ENCODE data around the gene HUNK. TPM values are rescaled to one million over a fixed set of nuclear protein-coding genes. Genes with fewer than 3 reads are reported as not detected.

HUNK gene
- total and polyA plus RNA-seq, 2 experiments from 2014 or later = 0.30 to 2.5 TPM

DNA sequence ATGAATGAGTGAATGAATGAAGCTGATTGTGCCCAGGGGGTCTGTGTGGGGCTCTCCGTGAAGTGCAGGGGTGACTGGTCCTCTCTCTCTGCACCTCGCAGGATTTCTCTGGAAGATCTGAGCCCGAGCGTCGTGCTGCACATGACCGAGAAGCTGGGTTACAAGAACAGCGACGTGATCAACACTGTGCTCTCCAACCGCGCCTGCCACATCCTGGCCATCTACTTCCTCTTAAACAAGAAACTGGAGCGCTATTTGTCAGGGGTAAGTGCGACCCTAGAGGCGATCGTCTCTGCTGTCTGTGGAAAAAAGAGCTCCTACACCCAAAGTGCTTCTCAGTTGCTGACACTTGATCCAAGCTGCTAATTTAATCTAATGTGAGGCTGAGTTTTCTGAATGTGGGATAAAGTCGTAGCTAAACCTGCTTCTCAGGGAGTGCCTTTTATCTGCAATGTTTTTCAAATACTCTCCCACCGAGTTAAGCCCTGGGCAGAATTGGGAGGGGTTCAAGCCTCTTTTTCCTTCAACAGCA, 101.7 kb downstream of the HUNK start:
- no peak overlapping the region for H3K27ac ChIP-seq
- H3K36me3 ChIP-seq (ENCODE audit: low read depth) = no peaks in the 10 kb centered on the region
- 91 to 93% methylated on average over 16 of the region's 16 CpGs for WGBS, 2 experiments (ENCODE audit: low coverage in 1 of 2, low lambda C conversion rate in 2 of 2, missing lambda C conversion rate in 2 of 2)
- no peak overlapping the region for H3K4me2 ChIP-seq (ENCODE audit: unreplicated experiment)
- DNase-seq = no peak
- H2AFZ ChIP-seq = no peak overlapping the region
- in situ Hi-C loops (cut with MboI) = no loop called here
- no peak for TF ChIP-seq EZH2phosphoT487 (IDR thresholded peaks at IDR 0.05; ENCODE audit: insufficient read depth, low read depth)
- TF ChIP-seq EZH2 (IDR thresholded peaks at IDR 0.05; ENCODE audit: insufficient read depth, poor library complexity, severe bottlenecking) = no peak
- no peaks in the 10 kb centered on the region for H3K4me1 ChIP-seq (ENCODE audit: insufficient read depth)
- no peak overlapping the region for H3K4me3 ChIP-seq
- H3K9me3 ChIP-seq (ENCODE audit: low read depth) = no peaks in the 10 kb centered on the region
- H3F3A ChIP-seq (ENCODE audit: insufficient read depth) = no peaks in the 10 kb centered on the region
- no peak overlapping the region for H3K9ac ChIP-seq
- no peaks in the 10 kb centered on the region for H3K79me2 ChIP-seq (ENCODE audit: insufficient read depth)
- no peaks in the 10 kb centered on the region for H4K20me1 ChIP-seq (ENCODE audit: insufficient read depth)
- H3K27me3 ChIP-seq (replicated peaks; ENCODE audit: insufficient read depth) = no peaks in the 10 kb centered on the region
- no peaks in the 10 kb centered on the region for H3K9me2 ChIP-seq (ENCODE audit: insufficient read depth)

DNA sequence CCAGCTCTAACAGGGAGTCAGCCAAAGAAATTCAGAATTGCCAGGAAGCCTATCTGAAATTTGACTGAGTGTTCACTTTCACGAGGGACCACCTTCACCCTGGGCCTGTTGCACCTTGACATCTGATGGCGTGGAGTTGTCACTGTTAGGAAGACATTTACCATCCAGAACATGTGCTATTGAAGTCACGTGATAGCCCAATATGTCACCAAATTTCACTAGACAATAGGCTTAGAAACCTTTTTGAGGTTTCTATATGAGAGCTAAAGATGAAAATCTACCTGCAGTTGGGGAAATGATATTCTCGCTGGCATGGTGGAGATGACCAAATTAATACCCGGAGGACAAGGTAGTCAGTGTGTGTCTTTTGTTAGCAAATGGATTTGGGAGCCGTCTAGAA, 102.7 kb downstream of the HUNK start:
- no peaks in the 10 kb centered on the region for H3K9me2 ChIP-seq (ENCODE audit: insufficient read depth)
- H2AFZ ChIP-seq = no peak overlapping the region
- H4K20me1 ChIP-seq (ENCODE audit: insufficient read depth) = no peaks in the 10 kb centered on the region
- no peaks in the 10 kb centered on the region for H3K36me3 ChIP-seq (ENCODE audit: low read depth)
- no peaks in the 10 kb centered on the region for H3K9me3 ChIP-seq (ENCODE audit: low read depth)
- no peaks in the 10 kb centered on the region for H3K27me3 ChIP-seq (replicated peaks; ENCODE audit: insufficient read depth)
- WGBS, 2 experiments (ENCODE audit: low coverage in 1 of 2, low lambda C conversion rate in 2 of 2, missing lambda C conversion rate in 2 of 2) = 73 to 76% methylated on average over 6 of the region's 6 CpGs
- no peak overlapping the region for H3K27ac ChIP-seq
- no peak for TF ChIP-seq EZH2phosphoT487 (IDR thresholded peaks at IDR 0.05; ENCODE audit: insufficient read depth, low read depth)
- TF ChIP-seq EZH2 (IDR thresholded peaks at IDR 0.05; ENCODE audit: insufficient read depth, poor library complexity, severe bottlenecking) = no peak
- H3K4me3 ChIP-seq = no peak overlapping the region
- no peak overlapping the region for H3K4me2 ChIP-seq (ENCODE audit: unreplicated experiment)
- no peak for DNase-seq
- no peaks in the 10 kb centered on the region for H3K79me2 ChIP-seq (ENCODE audit: insufficient read depth)
- H3F3A ChIP-seq (ENCODE audit: insufficient read depth) = no peaks in the 10 kb centered on the region
- H3K9ac ChIP-seq = no peak overlapping the region
- H3K4me1 ChIP-seq (ENCODE audit: insufficient read depth) = no peaks in the 10 kb centered on the region
- in situ Hi-C loops (cut with MboI) = no loop called here

GRCh38 chr21:31977816-31978215, 105.0 kb downstream of the HUNK start:
- in situ Hi-C loops (cut with MboI) = no loop called here
- H3K4me2 ChIP-seq (ENCODE audit: unreplicated experiment) = no peak overlapping the region
- H4K20me1 ChIP-seq (ENCODE audit: insufficient read depth) = no peaks in the 10 kb centered on the region
- H2AFZ ChIP-seq = no peak overlapping the region
- H3F3A ChIP-seq (ENCODE audit: insufficient read depth) = no peaks in the 10 kb centered on the region
- no peak overlapping the region for H3K4me3 ChIP-seq
- 97 to 98% methylated on average over 6 to 7 of the region's 7 CpGs for WGBS, 2 experiments (ENCODE audit: low coverage in 1 of 2, low lambda C conversion rate in 2 of 2, missing lambda C conversion rate in 2 of 2)
- H3K4me1 ChIP-seq (ENCODE audit: insufficient read depth) = no peaks in the 10 kb centered on the region
- no peak overlapping the region for H3K27ac ChIP-seq
- H3K27me3 ChIP-seq (replicated peaks; ENCODE audit: insufficient read depth) = no peaks in the 10 kb centered on the region
- no peak for DNase-seq
- no peaks in the 10 kb centered on the region for H3K79me2 ChIP-seq (ENCODE audit: insufficient read depth)
- H3K9me3 ChIP-seq (ENCODE audit: low read depth) = no peaks in the 10 kb centered on the region
- no peak overlapping the region for H3K9ac ChIP-seq
- H3K9me2 ChIP-seq (ENCODE audit: insufficient read depth) = no peaks in the 10 kb centered on the region
- TF ChIP-seq EZH2phosphoT487 (IDR thresholded peaks at IDR 0.05; ENCODE audit: insufficient read depth, low read depth) (no peak), EZH2 (IDR thresholded peaks at IDR 0.05; ENCODE audit: insufficient read depth, poor library complexity, severe bottlenecking) (no peak)
- no peaks in the 10 kb centered on the region for H3K36me3 ChIP-seq (ENCODE audit: low read depth)

GRCh38 chr21:31983120-31983519, 110.3 kb downstream of the HUNK start:
- no peak overlapping the region for H3K9ac ChIP-seq
- no peaks in the 10 kb centered on the region for H4K20me1 ChIP-seq (ENCODE audit: insufficient read depth)
- TF ChIP-seq EZH2 (IDR thresholded peaks at IDR 0.05; ENCODE audit: insufficient read depth, poor library complexity, severe bottlenecking) = no peak
- TF ChIP-seq EZH2phosphoT487 (IDR thresholded peaks at IDR 0.05; ENCODE audit: insufficient read depth, low read depth) = no peak
- no peaks in the 10 kb centered on the region for H3K27me3 ChIP-seq (replicated peaks; ENCODE audit: insufficient read depth)
- no peak overlapping the region for H2AFZ ChIP-seq
- DNase-seq = no peak
- no peaks in the 10 kb centered on the region for H3F3A ChIP-seq (ENCODE audit: insufficient read depth)
- no peak overlapping the region for H3K27ac ChIP-seq
- H3K4me1 ChIP-seq (ENCODE audit: insufficient read depth) = no peaks in the 10 kb centered on the region
- 83 to 88% methylated on average over 4 of the region's 4 CpGs for WGBS, 2 experiments (ENCODE audit: low coverage in 1 of 2, low lambda C conversion rate in 2 of 2, missing lambda C conversion rate in 2 of 2)
- no peaks in the 10 kb centered on the region for H3K36me3 ChIP-seq (ENCODE audit: low read depth)
- no peak overlapping the region for H3K4me3 ChIP-seq
- H3K79me2 ChIP-seq (ENCODE audit: insufficient read depth) = no peaks in the 10 kb centered on the region
- no peak overlapping the region for H3K4me2 ChIP-seq (ENCODE audit: unreplicated experiment)
- in situ Hi-C loops (cut with MboI) = no loop called here
- no peaks in the 10 kb centered on the region for H3K9me3 ChIP-seq (ENCODE audit: low read depth)
- H3K9me2 ChIP-seq (ENCODE audit: insufficient read depth) = no peaks in the 10 kb centered on the region

DNA sequence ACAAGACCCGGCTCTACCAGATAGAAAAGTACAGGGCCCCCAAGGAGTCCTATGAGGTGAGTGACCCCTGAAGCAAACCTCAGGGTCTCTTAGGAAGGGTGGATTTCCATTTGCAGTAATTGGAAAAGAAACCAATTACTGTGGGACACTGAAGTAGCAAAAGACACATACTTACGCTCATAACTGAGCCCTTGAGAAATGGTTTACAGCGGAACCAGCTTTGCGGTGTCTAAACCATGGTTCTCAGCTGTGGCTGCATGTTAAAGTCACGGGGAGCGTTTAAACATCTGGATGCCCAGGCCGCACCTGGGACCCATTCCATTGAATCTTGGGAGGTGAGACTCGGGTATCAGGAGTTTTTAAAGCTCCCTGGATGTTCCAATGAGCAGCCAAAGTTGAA, 110.7 kb downstream of the HUNK start:
- TF ChIP-seq EZH2phosphoT487 (IDR thresholded peaks at IDR 0.05; ENCODE audit: insufficient read depth, low read depth) (no peak), EZH2 (IDR thresholded peaks at IDR 0.05; ENCODE audit: insufficient read depth, poor library complexity, severe bottlenecking) (no peak)
- peaks cover under 1% of the 10 kb centered on the region; the same call in 1 of the 2 replicates for H3K4me1 ChIP-seq (ENCODE audit: insufficient read depth)
- H3K79me2 ChIP-seq (ENCODE audit: insufficient read depth) = no peaks in the 10 kb centered on the region
- H3K4me3 ChIP-seq = no peak overlapping the region
- H4K20me1 ChIP-seq (ENCODE audit: insufficient read depth) = no peaks in the 10 kb centered on the region
- no peak for DNase-seq
- WGBS, 2 experiments (ENCODE audit: low coverage in 1 of 2, low lambda C conversion rate in 2 of 2, missing lambda C conversion rate in 2 of 2) = 91 to 93% methylated on average over 8 of the region's 8 CpGs
- no peaks in the 10 kb centered on the region for H3K9me3 ChIP-seq (ENCODE audit: low read depth)
- in situ Hi-C loops (cut with MboI) = no loop called here
- no peaks in the 10 kb centered on the region for H3K9me2 ChIP-seq (ENCODE audit: insufficient read depth)
- no peak overlapping the region for H3K4me2 ChIP-seq (ENCODE audit: unreplicated experiment)
- H3K9ac ChIP-seq = no peak overlapping the region
- H3K27me3 ChIP-seq (replicated peaks; ENCODE audit: insufficient read depth) = no peaks in the 10 kb centered on the region
- no peaks in the 10 kb centered on the region for H3F3A ChIP-seq (ENCODE audit: insufficient read depth)
- no peak overlapping the region for H3K27ac ChIP-seq
- H3K36me3 ChIP-seq (ENCODE audit: low read depth) = no peaks in the 10 kb centered on the region
- no peak overlapping the region for H2AFZ ChIP-seq
